ENCODE measurements around the gene ADH7. TPM values are rescaled to one million over a fixed set of nuclear protein-coding genes. Genes with fewer than 3 reads are reported as not detected.
A peak's percentile ranks its signal among the peaks of the same experiment; 100 is the strongest.

Gene ADH7
- total RNA-seq, result not detected

DNA sequence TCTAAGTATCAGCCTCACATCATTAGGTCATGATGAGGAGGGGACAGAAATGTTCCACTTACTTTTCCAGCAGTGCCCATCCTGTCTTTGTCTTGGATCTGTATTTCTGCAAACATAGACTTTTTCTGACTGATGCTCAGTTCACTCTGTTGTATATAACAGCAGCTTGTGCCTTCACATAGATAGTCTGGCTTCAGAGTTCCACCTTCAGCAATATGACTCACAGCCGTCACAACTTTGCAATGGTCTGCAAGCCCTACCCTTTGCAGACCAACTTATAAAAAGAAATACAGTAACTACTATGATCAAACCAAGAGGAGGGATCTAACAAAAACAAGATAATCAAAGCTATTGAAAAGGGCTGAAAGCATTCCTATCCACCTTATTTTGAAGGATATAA is at the start of gene ADH7:
TSS of gene ADH7 (minus strand) at position 189 of the 400 bp plus-strand sequence. CDS start at position 80, 109 bp downstream.
- H3K4me3 Mint-ChIP-seq, result no peak within 1 kb of the TSS
- no peaks in the 10 kb centered on the region for H3K4me1 Mint-ChIP-seq (ENCODE audit: low read depth)
- ATAC-seq (no peak), DNase-seq (no peak)
- H3K36me3 Mint-ChIP-seq (ENCODE audit: insufficient read depth), result no peaks in the 10 kb centered on the region
- H3K27me3 Mint-ChIP-seq (ENCODE audit: low read depth), result peaks cover 8% of the 10 kb centered on the region
- H3K9me3 Mint-ChIP-seq, result no peaks in the 10 kb centered on the region

DNA sequence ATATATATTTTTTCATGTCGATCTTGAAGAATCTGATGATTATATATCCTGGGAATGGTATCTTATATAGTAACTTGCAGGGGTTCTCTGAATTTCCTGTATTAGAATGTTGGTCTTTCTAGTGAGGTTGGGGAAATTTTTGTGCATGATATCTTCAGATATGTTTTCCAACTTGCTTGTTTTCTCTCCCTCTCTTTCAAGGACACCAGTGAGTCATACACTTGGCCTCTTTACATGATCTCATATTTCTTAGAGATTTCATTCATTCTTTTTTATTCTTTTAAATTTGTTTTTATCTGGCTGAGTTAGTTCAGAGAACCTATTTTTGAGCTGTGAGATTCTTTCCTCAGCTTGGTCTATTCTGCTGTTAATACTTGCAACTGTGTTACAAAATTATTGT is 48.5 kb upstream of the ADH7 start:
- Mint-ChIP-seq H3K4me3 (no peak overlapping the region), H3K27me3 (ENCODE audit: low read depth) (no peaks in the 10 kb centered on the region), H3K36me3 (ENCODE audit: insufficient read depth) (no peaks in the 10 kb centered on the region), H3K9me3 (peaks cover 31% of the 10 kb centered on the region), H3K4me1 (ENCODE audit: low read depth) (no peaks in the 10 kb centered on the region)
- ATAC-seq (no peak), DNase-seq (no peak)

DNA sequence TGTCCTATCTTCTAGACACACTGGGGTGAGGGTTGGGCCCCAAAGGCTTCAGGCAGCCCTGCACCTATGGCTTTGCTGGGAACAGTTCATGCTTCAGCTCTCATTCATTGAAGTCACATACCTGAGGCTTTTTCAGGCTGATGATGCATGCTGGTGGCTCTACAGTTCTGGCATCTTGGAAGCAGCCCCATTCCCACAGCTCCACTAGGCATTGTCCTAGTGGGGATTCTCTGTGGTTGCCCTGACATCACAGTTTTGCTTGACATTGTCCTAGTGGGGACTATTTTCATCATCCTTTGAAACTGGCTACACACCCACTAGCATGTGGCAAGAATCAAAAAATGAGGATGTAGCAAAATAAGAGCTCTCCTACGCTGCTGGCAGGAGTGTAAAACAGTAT is 38.0 kb upstream of the ADH7 start:
- no peak overlapping the region for H3K4me3 Mint-ChIP-seq
- ATAC-seq (no peak), DNase-seq (no peak)
- no peaks in the 10 kb centered on the region for H3K36me3 Mint-ChIP-seq (ENCODE audit: insufficient read depth)
- H3K4me1 Mint-ChIP-seq (ENCODE audit: low read depth), result no peaks in the 10 kb centered on the region
- no peaks in the 10 kb centered on the region for H3K9me3 Mint-ChIP-seq
- H3K27me3 Mint-ChIP-seq (ENCODE audit: low read depth), result peaks cover 2% of the 10 kb centered on the region

DNA sequence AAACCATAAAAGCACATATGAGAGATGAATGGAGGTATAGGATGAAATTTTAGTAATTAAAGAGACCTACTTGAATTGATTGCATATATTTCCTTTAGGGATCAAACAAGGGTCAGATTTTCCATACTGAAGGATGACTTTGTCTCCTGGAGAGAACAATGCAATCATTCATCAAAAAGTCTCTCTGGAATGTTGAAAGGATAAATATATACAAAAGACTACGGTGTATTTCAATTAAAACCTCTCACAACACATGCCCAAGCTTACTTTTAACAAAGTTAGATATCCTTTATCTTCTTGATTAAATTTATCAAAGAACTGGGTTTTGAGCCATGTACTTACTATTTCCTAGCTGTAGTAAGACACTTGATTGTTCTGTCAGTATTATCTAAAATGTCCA is 36.8 kb upstream of the ADH7 start:
- H3K9me3 Mint-ChIP-seq, result no peaks in the 10 kb centered on the region
- no peaks in the 10 kb centered on the region for H3K36me3 Mint-ChIP-seq (ENCODE audit: insufficient read depth)
- peaks cover 2% of the 10 kb centered on the region for H3K27me3 Mint-ChIP-seq (ENCODE audit: low read depth)
- H3K4me3 Mint-ChIP-seq, result no peak overlapping the region
- DNase-seq (no peak), ATAC-seq (no peak)
- no peaks in the 10 kb centered on the region for H3K4me1 Mint-ChIP-seq (ENCODE audit: low read depth)

DNA sequence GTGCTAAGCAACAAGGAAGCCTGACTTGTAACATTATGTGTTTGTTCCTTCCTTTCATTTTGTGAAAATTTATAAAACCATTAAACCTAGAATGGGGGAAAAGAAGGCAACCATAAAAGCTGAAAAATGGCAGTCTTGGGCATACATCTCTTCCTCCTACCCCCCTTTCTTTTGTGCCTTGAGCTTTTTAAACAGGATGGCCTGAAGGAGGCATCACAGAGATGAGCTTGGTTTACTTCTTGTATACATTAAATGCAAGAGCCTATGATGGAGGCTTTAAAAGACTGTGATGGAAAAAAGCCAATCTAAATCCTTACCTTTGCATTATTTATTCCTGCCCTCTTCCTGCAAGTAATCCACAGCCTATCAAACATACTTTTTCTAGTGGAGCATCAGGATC is 36.2 kb upstream of the ADH7 start:
- Mint-ChIP-seq H3K27me3 (ENCODE audit: low read depth) (peaks cover 2% of the 10 kb centered on the region), H3K4me1 (ENCODE audit: low read depth) (no peaks in the 10 kb centered on the region), H3K4me3 (no peak overlapping the region), H3K9me3 (no peaks in the 10 kb centered on the region), H3K36me3 (ENCODE audit: insufficient read depth) (no peaks in the 10 kb centered on the region)
- DNase-seq (no peak), ATAC-seq (no peak)

DNA sequence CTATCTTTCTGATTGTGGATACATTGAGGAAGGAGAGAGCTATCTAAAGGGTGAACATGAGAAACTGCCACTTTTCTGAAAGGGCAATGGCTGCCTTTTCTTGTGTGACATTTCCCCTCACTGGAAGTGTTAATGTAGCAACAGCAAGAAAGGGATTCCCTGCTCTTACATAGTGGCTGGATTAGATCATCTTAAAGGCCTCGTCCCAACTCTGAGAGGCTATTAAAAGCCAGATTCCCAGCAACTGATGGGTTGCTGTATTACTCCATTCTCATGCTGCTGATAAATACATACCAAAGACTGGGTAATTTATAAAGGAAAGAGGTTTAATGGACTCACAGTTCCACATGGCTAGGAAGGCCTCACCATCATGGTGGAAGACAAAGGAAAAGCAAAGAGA is 33.7 kb upstream of the ADH7 start:
- Mint-ChIP-seq H3K4me1 (ENCODE audit: low read depth) (no peaks in the 10 kb centered on the region), H3K4me3 (no peak overlapping the region), H3K9me3 (no peaks in the 10 kb centered on the region), H3K27me3 (ENCODE audit: low read depth) (peaks cover 7% of the 10 kb centered on the region), H3K36me3 (ENCODE audit: insufficient read depth) (no peaks in the 10 kb centered on the region)
- ATAC-seq (no peak), DNase-seq (no peak)

DNA sequence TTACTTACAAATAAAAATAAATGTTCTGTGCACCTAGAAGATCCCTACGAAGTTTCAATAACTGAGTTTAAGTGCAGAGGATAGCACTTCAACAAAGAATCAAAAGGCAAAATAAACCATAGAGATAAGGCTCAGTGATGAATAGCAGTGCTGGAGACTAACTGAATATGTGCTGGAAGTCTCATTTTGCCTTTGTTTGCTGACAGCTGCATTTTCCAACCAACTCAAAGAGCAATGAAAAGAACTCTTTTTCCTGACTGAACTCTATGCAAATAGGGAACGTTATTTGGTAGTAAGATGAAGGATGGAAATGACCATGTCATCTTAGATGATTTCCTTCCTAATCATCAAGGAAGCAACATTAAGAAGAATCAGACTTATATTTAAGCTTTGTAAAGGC is 32.7 kb upstream of the ADH7 start:
- Mint-ChIP-seq H3K9me3 (no peaks in the 10 kb centered on the region), H3K4me1 (ENCODE audit: low read depth) (no peaks in the 10 kb centered on the region), H3K4me3 (no peak overlapping the region), H3K27me3 (ENCODE audit: low read depth) (peaks cover 8% of the 10 kb centered on the region), H3K36me3 (ENCODE audit: insufficient read depth) (no peaks in the 10 kb centered on the region)
- DNase-seq, result no peak
- ATAC-seq, result no peak

DNA sequence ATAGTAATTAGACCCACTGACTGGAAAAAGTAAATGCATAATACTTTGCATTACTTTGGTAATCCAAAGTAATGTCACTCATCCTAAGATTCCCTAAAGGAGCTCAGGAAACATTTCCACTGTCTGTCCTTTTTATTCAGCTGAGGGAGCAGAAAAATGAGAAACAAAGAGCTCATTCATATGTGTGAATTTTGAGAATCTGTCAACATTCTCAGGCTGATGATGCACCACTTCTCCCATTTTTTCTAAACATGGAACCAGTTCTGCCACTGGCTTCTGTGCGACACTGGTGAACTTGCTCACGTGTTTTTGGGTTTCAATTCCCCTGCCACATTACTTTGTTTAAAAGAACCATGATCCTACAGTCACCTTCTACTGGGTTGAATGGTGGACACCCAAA is 28.4 kb upstream of the ADH7 start:
- Mint-ChIP-seq H3K36me3 (ENCODE audit: insufficient read depth) (no peaks in the 10 kb centered on the region), H3K4me3 (no peak overlapping the region), H3K4me1 (ENCODE audit: low read depth) (no peaks in the 10 kb centered on the region), H3K9me3 (no peaks in the 10 kb centered on the region), H3K27me3 (ENCODE audit: low read depth) (peaks cover 10% of the 10 kb centered on the region)
- DNase-seq (no peak), ATAC-seq (no peak)

DNA sequence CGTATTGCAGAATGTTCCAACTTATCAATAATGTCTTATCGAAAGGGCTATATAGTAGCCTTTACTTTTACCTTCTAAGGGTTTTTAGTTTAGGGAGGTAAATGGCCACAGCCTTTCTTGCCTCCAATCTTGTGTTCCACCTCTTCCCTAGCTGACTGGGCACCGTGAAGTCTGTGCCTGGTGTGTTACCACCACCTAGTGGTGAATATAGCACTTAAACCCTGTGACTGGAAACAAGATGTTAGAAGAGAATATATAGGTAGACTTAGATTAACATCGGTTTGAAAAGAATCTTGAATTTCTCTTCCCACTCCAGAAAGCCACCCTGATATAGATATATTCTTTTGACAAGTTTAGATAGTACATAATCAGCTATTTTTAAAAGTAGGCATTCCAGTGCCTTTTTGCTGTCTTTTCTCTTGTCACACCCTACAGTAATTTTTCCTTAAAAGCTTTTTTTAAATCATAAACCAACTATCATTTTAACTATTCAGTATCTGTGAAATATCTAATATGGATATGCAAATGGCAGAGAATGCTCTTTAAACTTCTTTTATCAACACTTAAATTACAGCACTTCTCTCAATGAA is 27.8 kb upstream of the ADH7 start:
- peak; percentile 63 to 71 for ATAC-seq
- H3K27me3 Mint-ChIP-seq (ENCODE audit: low read depth), result peaks cover 10% of the 10 kb centered on the region
- no peak overlapping the region for H3K4me3 Mint-ChIP-seq
- DNase-seq, result peak; percentile 30
- H3K9me3 Mint-ChIP-seq, result no peaks in the 10 kb centered on the region
- H3K4me1 Mint-ChIP-seq (ENCODE audit: low read depth), result no peaks in the 10 kb centered on the region
- H3K36me3 Mint-ChIP-seq (ENCODE audit: insufficient read depth), result no peaks in the 10 kb centered on the region

DNA sequence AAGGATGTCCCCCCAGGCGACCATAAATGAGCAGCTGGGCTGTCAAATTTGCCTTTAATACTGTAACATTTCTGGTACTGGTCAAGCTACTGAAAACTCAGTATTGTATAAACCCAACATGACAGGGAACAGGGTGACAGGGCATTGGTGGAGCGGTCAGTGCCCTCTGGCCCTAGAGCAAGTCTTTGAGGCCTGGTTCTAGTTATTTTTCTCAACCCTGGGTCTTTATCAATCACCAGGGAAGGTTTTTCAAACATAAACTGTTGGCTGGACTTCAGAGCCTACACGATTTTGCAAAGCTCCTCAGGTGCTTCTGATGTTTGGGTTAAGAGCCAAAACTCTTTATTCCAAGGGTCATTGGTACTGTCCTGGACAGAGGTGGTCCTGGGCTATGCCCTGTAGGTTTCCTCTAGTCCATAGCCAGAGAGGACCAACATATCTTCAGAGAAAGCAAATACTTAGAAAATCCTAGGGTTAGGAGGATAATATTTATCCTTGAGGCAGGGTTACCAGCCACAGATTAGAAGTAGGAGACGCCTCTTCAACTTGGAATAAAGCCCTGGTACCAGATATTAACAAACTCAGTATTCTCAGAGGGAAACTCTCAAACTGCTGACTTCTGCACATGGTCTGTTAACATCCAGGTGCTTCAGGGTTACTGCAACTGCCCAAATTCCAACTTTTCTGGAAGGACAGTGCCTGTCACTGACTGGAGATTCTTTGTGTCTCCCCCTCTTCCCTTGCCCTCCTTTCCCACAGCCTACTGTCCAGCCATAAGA is 26.7 kb upstream of the ADH7 start:
- DNase-seq (no peak), ATAC-seq (no peak)
- Mint-ChIP-seq H3K9me3 (no peaks in the 10 kb centered on the region), H3K4me1 (ENCODE audit: low read depth) (no peaks in the 10 kb centered on the region), H3K36me3 (ENCODE audit: insufficient read depth) (no peaks in the 10 kb centered on the region), H3K4me3 (no peak overlapping the region), H3K27me3 (ENCODE audit: low read depth) (peaks cover 13% of the 10 kb centered on the region)

DNA sequence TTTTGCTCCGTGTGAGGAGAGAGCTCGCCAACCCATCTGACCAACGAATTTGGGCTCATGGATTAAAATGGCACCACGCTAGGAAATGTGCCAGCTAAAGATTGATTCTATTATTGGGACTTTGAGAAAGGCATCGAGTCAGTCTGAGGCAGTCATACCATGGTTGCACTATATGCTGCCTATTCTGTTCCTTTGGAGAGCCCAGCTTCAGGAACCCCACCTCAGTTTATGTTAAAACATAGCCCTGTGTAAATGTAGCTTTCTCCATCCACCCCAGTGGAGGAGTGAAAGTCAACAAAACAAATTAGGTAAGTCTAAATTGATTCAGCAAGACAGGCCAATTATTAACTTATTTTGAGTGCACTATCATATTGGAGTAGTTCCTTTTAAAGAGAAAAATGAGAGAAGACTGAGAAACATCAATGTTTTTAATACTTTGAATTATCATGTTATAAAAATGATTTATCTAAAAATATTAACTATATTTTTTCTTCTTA is 24.5 kb upstream of the ADH7 start:
- Mint-ChIP-seq H3K9me3 (no peaks in the 10 kb centered on the region), H3K4me3 (no peak overlapping the region), H3K27me3 (ENCODE audit: low read depth) (peaks cover 9% of the 10 kb centered on the region), H3K36me3 (ENCODE audit: insufficient read depth) (no peaks in the 10 kb centered on the region), H3K4me1 (ENCODE audit: low read depth) (no peaks in the 10 kb centered on the region)
- no peak for DNase-seq
- ATAC-seq, result no peak

DNA sequence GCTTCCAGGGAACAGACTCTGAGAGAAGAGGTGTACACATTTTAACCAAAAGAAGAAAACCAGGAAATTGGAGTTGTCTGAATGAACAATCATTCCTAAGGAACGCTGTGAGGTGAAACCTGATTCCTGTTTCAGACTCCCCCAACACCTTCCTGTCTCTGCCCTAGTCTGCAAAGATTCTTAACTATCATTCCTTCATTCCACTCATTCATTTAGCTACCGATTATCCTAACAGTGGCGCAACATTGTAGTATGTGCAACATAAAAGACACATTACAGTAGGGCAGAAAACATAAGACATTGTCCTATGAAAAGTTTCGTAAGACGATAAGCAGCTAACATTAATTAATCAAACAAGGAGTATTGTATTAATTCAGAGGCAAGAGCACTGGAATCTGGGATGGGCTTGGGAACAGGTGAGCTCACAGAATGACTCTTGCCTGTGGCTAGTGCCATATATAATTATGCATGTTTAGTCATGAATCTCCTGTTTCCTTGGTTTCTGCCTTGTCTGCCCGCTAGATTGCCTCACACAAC is 23.8 kb upstream of the ADH7 start:
- Mint-ChIP-seq H3K9me3 (no peaks in the 10 kb centered on the region), H3K4me1 (ENCODE audit: low read depth) (no peaks in the 10 kb centered on the region), H3K36me3 (ENCODE audit: insufficient read depth) (no peaks in the 10 kb centered on the region), H3K27me3 (ENCODE audit: low read depth) (peaks cover 8% of the 10 kb centered on the region), H3K4me3 (no peak overlapping the region)
- ATAC-seq (no peak), DNase-seq (no peak)

DNA sequence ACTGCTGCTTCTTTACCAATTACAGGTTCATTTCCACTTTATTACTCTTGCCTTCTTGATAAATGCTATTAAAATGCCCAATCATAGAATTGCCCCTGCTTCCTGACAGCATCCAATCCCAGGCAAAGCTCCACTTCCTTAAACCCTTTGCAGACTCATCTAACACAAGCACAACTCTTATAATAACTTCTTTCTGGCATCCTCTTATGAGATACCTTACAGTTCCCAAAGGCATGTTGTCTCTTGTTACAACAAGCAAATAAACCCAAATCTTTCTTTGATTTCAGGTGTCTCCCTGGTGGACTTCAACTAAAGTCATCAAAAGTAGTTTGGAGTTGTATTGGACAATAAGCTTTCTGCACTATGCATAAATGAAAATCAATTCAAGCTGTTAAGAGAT is 22.5 kb upstream of the ADH7 start:
- no peak for DNase-seq
- no peak overlapping the region for H3K4me3 Mint-ChIP-seq
- no peak for ATAC-seq

DNA sequence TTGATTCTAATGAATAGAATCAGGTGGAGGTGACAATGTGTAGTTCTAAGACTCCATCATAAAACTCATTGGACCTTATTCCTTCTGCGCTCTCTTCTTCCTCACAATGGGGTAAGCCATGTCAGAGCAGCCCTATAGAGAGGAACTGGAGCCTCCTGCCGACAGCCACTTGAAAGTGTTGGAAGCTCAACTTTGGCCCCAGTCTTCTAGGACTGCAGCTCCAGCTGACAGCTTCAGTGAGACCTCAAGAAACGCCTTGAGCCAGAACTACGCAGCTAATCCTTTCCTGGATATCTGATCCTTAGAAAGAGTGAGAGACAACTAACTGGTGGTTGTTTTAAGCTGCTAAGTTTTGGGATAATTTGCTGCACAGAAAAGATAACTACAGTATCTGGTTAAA is 22.1 kb upstream of the ADH7 start:
- Mint-ChIP-seq H3K4me3 (no peak overlapping the region), H3K27me3 (ENCODE audit: low read depth) (peaks cover 4% of the 10 kb centered on the region), H3K36me3 (ENCODE audit: insufficient read depth) (no peaks in the 10 kb centered on the region), H3K4me1 (ENCODE audit: low read depth) (no peaks in the 10 kb centered on the region), H3K9me3 (peaks cover 9% of the 10 kb centered on the region)
- DNase-seq (no peak), ATAC-seq (no peak)

More for the DNA sequence above, 22.5 kb upstream of the ADH7 start:
- H3K27me3 Mint-ChIP-seq (ENCODE audit: low read depth), result peaks cover 4% of the 10 kb centered on the region
- H3K9me3 Mint-ChIP-seq, result peaks cover 5% of the 10 kb centered on the region
- no peaks in the 10 kb centered on the region for H3K4me1 Mint-ChIP-seq (ENCODE audit: low read depth)
- no peaks in the 10 kb centered on the region for H3K36me3 Mint-ChIP-seq (ENCODE audit: insufficient read depth)

DNA sequence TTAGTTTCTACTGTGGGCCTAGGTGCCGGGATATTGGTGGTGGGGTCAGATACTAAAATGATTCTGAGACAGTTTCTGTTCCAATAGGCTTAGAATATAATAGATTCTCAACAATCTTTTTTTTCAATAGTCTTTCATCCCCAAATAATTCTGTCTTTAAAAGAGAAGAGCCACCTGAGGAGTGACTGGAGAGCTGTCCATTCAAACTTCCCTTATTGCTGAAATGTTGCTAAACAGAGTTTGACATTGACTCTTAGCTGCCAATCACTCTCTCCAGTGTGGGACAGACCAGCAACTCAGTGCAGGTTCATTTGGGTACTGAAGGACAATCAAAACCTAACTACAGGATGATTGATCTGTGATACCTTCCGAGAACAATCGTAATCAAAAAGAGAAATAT is 12.4 kb upstream of the ADH7 start:
- no peak for ATAC-seq
- H3K9me3 Mint-ChIP-seq, result peaks cover 12% of the 10 kb centered on the region
- H3K36me3 Mint-ChIP-seq (ENCODE audit: insufficient read depth), result no peaks in the 10 kb centered on the region

More for the DNA sequence above, 12.4 kb upstream of the ADH7 start:
- Mint-ChIP-seq H3K27me3 (ENCODE audit: low read depth) (peaks cover 4% of the 10 kb centered on the region), H3K4me3 (no peak overlapping the region), H3K4me1 (ENCODE audit: low read depth) (peaks cover 6% of the 10 kb centered on the region)
- no peak for DNase-seq

All from activated T-cell treated with anti-CD3 and anti-CD28 coated beads, Interleukin-2, amount 50 U/mL, for 4 hours (primary cell).